ENCODE results near the gene SSMEM1. TPM values are rescaled to one million over a fixed set of nuclear protein-coding genes. Genes with fewer than 3 reads are reported as not detected.
"Not testable (repeated sequence)": the region's sequence is repeated elsewhere in the genome, so short reads cannot be mapped to it uniquely, and the experiment has no call there.

SSMEM1 gene
- total RNA-seq, 8 experiments from 2014 or later = not detected

DNA sequence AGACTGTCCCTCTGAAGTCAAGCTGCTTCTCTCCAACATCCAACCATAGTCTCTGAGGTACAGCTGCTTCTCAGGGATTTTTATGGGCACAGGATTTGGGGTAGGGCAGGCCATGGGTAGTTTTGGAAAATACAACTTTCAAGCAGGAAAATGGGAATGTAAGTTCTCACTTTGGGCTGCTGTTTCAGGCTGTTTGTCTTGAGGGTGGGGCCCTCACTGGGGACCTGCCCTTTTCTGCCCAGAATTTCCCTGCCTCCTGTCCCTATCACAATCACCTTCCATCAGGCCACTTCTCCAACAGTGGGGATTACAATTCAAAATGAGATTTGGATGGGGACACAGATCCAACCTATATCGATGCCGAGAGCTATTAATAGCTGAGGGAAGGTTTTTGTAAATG, 24.5 kb downstream of the SSMEM1 start:
- peak overlapping the region in 1 of 2 donors; percentile 47 for H3K27ac ChIP-seq
- ATAC-seq (replicated peaks in 6 of 8) = peak in 2 of 8 experiments; percentile 19 to 37
- 14 to 100% (median 92%) methylated on average over 1 to 2 of the region's 2 CpGs; no CpG with 5 or more reads in 3 of the 10 experiments for WGBS, 10 experiments
- peaks cover 18 to 22% of the 10 kb centered on the region in 2 donors for H3K4me1 ChIP-seq (replicated peaks in 1 of 2)
- H3K4me3 ChIP-seq = no peak overlapping the region
- in situ Hi-C loops (cut with MboI; ENCODE audit: low pct_unique_long_range_greater_than_20kb in 2 of 9, low sequenced_read_pairs in 9 of 9, unreplicated experiment in 9 of 9) = loop anchor here in 1 of 9 experiments (25.0 kb wide), 1 partner anchor 480 kb away; no protein-coding TSS in a partner anchor

DNA sequence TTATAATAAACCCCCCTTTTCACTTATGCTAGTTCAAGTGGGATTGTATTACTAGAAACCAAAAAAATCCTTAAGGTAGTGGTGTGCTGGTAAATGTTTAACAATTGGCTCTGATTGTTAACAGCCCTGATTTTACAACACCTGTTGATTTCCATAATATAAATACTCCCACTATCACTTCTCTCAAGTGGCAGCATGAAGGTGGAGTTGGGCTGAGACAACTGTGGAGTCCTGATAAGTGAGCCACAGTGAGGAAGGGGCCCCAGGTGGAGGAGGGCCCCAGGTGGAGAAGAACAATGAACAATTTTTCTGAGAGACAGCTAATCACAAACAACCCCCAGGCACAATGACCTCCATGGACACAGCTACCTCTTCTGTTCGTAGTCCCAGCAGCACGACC, 26.4 kb downstream of the SSMEM1 start:
- peaks cover 5 to 11% of the 10 kb centered on the region in 2 donors for H3K4me1 ChIP-seq (replicated peaks in 1 of 2)
- H3K27ac ChIP-seq = no peak overlapping the region
- no peak for ATAC-seq (replicated peaks in 6 of 8)
- WGBS, 10 experiments = 60 to 90% methylated on average over 1 to 2 of the region's 2 CpGs; no CpG with 5 or more reads in 8 of the 10 experiments
- H3K4me3 ChIP-seq = no peak overlapping the region
- in situ Hi-C loops (cut with MboI; ENCODE audit: low pct_unique_long_range_greater_than_20kb in 2 of 9, low sequenced_read_pairs in 9 of 9, unreplicated experiment in 9 of 9) = loop anchor here in 1 of 9 experiments (25.0 kb wide), 1 partner anchor 478 kb away; no protein-coding TSS in a partner anchor

DNA sequence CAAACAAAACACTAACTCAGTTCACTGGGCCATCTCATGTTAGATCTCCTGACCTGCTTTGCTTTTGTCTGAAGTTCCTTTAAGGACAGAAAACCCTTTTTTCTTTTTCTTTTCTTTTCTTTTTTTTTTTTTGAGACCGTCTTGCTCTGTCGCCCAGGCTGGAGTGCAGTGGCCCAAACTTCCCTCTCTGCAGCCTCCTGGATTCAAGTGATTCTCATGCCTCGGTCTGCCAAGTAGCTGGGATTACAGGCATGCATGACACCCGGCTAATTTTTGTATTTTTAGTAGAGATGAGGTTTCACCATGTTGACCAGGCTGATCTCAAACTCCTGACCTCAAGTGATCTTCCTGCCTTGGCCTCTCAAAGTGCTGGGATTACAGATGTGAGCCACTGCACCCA, 28.7 kb downstream of the SSMEM1 start:
- ATAC-seq (replicated peaks in 6 of 8); H3K27ac ChIP-seq; H3K4me1 ChIP-seq (replicated peaks in 1 of 2); H3K4me3 ChIP-seq: not testable (repeated sequence)
- 38 to 100% (median 92%) methylated on average over 1 to 4 of the region's 4 CpGs; no CpG with 5 or more reads in 1 of the 10 experiments for WGBS, 10 experiments
- in situ Hi-C loops (cut with MboI; ENCODE audit: low pct_unique_long_range_greater_than_20kb in 2 of 9, low sequenced_read_pairs in 9 of 9, unreplicated experiment in 9 of 9) = loop anchor here in 1 of 9 experiments (25.0 kb wide), 1 partner anchor 476 kb away; no protein-coding TSS in a partner anchor

DNA sequence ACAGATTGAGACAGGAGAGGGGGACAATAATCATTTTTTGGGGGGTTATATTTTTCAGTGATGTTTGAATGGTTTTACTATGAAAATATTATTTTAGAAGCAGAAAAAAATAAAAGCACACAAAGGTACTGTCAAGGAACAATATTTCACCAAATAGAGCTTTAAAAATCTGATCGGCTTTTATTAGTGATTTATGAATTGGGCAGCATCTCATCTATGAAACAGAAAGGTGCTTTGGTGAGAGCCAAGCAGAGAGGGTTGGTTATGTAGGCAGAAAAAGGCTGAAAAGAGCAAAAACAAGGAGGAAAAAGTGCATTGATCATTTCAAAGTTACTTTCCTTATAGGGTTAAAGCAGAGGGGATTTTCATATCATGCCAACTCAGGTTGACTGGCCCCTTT, 32.6 kb downstream of the SSMEM1 start:
- H3K4me3 ChIP-seq = no peak overlapping the region
- 78 to 100% (median 95%) methylated on average over 1 of the region's 1 CpG; no CpG with 5 or more reads in 4 of the 10 experiments for WGBS, 10 experiments
- H3K4me1 ChIP-seq (replicated peaks in 1 of 2) = no peaks in the 10 kb centered on the region
- no peak overlapping the region for H3K27ac ChIP-seq
- in situ Hi-C loops (cut with MboI; ENCODE audit: low pct_unique_long_range_greater_than_20kb in 2 of 9, low sequenced_read_pairs in 9 of 9, unreplicated experiment in 9 of 9) = loop anchor here in 1 of 9 experiments (25.0 kb wide), 1 partner anchor 472 kb away; no protein-coding TSS in a partner anchor
- ATAC-seq (replicated peaks in 6 of 8) = no peak

DNA sequence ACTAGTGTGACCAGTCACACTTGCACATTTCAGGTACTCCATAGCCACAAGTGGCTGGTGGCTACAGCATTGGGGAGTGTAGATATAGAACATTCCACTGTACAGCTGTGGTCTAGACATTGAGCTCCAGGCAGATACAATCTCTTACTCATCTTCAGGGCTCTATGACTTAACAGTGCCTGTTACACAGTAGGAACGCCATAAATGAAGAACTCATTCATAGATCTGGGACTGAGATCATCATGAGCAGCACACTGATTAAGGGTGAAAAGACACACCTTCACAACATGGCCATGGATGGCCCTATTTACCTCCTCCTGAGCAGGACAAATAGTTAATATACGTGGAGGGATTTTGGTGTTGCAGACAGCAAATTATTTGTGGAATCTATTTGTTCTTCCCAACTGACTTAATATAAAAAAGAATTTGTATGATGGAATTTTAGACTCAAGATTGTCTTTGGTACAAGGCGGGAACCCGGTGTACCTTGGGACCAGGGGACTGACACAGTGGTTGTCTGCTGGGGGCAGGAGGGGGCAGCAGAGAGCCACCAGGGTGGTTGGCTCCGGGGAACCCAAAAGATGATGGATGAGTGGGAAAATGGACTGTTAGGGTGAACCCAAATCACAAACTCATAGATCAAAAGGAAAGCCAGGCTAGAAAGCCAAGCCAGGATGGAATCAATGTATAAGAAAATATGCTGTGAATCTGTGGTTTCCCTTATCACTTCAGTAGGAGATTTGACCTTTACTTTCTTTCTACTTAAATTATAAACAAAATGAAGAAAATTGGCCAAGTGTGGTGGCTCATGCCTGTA, 34.7 kb downstream of the SSMEM1 start:
- Histone ChIP-seq H3K4me1 (replicated peaks in 1 of 2) (no peaks in the 10 kb centered on the region), H3K27ac (no peak overlapping the region), H3K4me3 (no peak overlapping the region)
- 0 to 70% (median 43%) methylated on average over 1 to 5 of the region's 5 CpGs; no CpG with 5 or more reads in 3 of the 10 experiments for WGBS, 10 experiments
- peak in 4 of 8 experiments; percentile 48 to 94 (median 90) for ATAC-seq (replicated peaks in 6 of 8)
- in situ Hi-C loops (cut with MboI; ENCODE audit: low pct_unique_long_range_greater_than_20kb in 2 of 9, low sequenced_read_pairs in 9 of 9, unreplicated experiment in 9 of 9) = loop anchor here in 1 of 9 experiments (25.0 kb wide), 1 partner anchor 470 kb away; no protein-coding TSS in a partner anchor

DNA sequence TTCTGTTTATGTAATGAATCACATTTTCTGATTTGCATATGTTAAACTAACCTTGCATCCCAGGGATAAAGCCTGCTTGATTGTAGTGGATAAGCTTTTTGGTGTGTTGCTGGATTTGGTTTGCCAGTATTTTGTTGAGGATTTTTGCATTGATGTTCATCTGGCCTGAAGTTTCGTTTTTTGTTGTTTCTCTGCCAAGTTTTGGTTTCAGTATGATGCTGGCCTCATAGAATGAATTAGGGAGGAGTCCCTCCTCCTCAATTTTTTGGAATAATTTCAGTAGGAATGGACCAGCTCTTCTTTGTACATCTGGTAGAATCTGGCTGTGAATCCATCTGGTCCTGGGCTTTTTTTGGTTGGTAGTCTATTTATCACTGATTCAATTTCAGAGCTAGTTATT, 35.8 kb downstream of the SSMEM1 start:
- WGBS, 10 experiments = 0 to 100% (median 83%) methylated on average over 1 of the region's 1 CpG; no CpG with 5 or more reads in 2 of the 10 experiments
- peak in 2 of 8 experiments; percentile 53 to 70 for ATAC-seq (replicated peaks in 6 of 8)
- H3K4me3 ChIP-seq; H3K27ac ChIP-seq; H3K4me1 ChIP-seq (replicated peaks in 1 of 2): not testable (repeated sequence)
- in situ Hi-C loops (cut with MboI; ENCODE audit: low pct_unique_long_range_greater_than_20kb in 2 of 9, low sequenced_read_pairs in 9 of 9, unreplicated experiment in 9 of 9) = loop anchor here in 1 of 9 experiments (25.0 kb wide), 1 partner anchor 469 kb away; no protein-coding TSS in a partner anchor

DNA sequence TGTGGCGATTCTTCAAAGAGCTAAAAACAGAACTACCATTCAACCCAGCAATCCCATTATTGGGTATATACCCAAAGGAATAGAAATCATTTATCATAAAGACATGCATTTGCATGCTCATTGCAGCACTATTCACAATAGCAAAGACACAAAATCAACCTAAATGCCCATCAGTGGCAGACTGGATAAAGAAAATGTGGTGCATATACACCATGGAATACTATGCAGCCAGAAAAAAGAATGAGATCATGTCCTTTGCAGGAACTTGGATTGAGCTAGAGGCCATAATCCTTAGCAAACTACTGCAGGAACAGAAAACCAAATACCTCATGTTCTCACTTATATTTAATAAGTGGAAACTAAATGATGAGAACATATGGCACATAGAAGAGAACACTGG, 38.8 kb downstream of the SSMEM1 start:
- not testable (repeated sequence) for H3K27ac ChIP-seq; H3K4me3 ChIP-seq; ATAC-seq (replicated peaks in 6 of 8); H3K4me1 ChIP-seq (replicated peaks in 1 of 2)
- 56 to 100% (median 100%) methylated on average over 1 of the region's 1 CpG; no CpG with 5 or more reads in 3 of the 10 experiments for WGBS, 10 experiments
- in situ Hi-C loops (cut with MboI; ENCODE audit: low pct_unique_long_range_greater_than_20kb in 2 of 9, low sequenced_read_pairs in 9 of 9, unreplicated experiment in 9 of 9) = loop anchor here in 1 of 9 experiments (25.0 kb wide), 1 partner anchor 466 kb away; no protein-coding TSS in a partner anchor

DNA sequence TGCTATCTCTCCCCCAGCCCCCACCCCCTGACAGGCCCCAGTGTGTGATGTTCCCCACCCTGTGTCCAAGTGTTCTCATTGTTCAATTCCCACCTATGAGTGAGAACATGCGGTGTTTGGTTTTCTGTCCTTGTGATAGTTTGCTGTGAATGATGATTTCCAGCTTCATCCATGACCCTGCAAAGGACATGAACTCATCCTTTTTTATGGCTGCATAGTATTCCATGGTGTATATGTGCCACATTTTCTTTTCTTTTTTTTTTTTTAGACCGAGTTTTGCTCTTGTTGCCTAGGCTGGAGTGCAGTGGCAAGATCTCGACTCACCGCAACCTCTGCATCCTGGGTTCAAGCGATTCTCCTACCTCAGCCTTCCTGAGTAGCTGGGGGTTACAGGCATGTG, 41.2 kb downstream of the SSMEM1 start:
- in situ Hi-C loops (cut with MboI; ENCODE audit: low pct_unique_long_range_greater_than_20kb in 2 of 9, low sequenced_read_pairs in 9 of 9, unreplicated experiment in 9 of 9) = loop anchor here in 1 of 9 experiments (25.0 kb wide), 1 partner anchor 463 kb away; no protein-coding TSS in a partner anchor
- not testable (repeated sequence) for ATAC-seq (replicated peaks in 6 of 8); H3K4me1 ChIP-seq (replicated peaks in 1 of 2); H3K4me3 ChIP-seq; H3K27ac ChIP-seq
- WGBS, 10 experiments = 44 to 100% (median 100%) methylated on average over 3 to 4 of the region's 5 CpGs; no CpG with 5 or more reads in 5 of the 10 experiments

DNA sequence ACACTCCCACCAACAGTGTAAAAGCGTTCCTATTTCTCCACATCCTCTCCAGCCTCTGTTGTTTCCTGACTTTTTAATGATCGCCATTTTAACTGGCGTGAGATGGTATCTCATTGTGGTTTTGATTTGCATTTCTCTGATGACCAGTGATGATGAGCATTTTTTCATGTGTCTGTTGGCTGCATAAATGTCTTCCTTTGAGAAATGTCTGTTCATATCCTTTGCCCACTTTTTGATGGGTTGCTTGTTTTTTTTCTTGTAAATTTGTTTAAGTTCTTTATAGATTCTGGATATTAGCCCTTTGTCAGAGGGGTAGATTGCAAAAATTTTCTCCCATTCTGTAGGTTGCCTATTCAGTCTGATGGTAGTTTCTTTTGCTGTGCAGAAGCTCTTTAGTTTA, 42.0 kb downstream of the SSMEM1 start:
- H3K27ac ChIP-seq; H3K4me3 ChIP-seq; ATAC-seq (replicated peaks in 6 of 8); H3K4me1 ChIP-seq (replicated peaks in 1 of 2): not testable (repeated sequence)
- in situ Hi-C loops (cut with MboI; ENCODE audit: low pct_unique_long_range_greater_than_20kb in 2 of 9, low sequenced_read_pairs in 9 of 9, unreplicated experiment in 9 of 9) = loop anchor here in 1 of 9 experiments (25.0 kb wide), 1 partner anchor 463 kb away; no protein-coding TSS in a partner anchor
- 92 to 100% (median 100%) methylated on average over 1 to 3 of the region's 3 CpGs; no CpG with 5 or more reads in 5 of the 10 experiments for WGBS, 10 experiments

DNA sequence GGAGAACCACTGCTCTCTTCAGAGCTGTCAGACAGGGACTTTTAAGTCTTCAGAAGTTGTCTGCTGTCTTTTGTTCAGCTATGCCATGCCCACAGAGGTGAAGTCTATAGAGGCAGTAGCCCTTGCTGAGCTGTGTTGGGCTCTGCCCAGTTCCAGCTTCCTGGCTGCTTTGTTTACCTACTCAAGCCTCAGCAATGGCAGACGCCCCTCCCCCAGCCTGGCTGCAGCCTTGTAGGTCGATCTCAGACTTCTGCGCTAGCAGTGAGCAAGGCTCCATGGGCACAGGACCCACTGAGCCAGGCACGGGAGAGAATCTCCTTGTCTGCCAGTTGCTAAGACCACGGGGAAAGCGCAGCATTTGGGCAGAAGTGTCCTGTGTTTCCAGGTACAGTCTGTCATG, 46.9 kb downstream of the SSMEM1 start:
- in situ Hi-C loops (cut with MboI; ENCODE audit: low pct_unique_long_range_greater_than_20kb in 2 of 9, low sequenced_read_pairs in 9 of 9, unreplicated experiment in 9 of 9) = no loop called here
- Histone ChIP-seq H3K4me3 (no peak overlapping the region), H3K4me1 (replicated peaks in 1 of 2) (peaks cover 0 to 7% of the 10 kb centered on the region in 2 donors), H3K27ac (no peak overlapping the region)
- no peak for ATAC-seq (replicated peaks in 6 of 8)
- WGBS, 10 experiments = 40 to 59% methylated on average over 1 to 3 of the region's 6 CpGs; no CpG with 5 or more reads in 8 of the 10 experiments

DNA sequence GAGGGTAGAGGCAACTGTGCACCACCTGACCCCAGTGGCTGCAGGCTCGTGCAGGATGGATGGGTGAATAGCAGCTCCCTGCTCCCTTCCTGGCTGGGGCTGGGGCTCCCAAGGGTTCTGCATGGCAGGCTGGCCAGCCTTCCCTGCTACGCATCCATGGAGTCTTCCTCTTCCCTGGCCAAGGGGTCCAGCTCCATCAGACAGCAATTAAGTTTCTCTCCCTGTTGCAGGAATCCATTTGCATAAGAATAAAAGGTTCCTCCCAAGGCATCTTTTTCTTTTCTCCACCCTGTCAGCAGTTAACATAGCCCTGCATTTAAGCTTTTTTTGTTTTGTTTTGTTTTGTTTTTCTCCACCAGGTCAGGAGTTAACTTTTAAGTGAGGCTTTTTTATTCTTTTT, 49.0 kb downstream of the SSMEM1 start:
- 8 to 90% (median 32%) methylated on average over 1 to 2 of the region's 2 CpGs; no CpG with 5 or more reads in 4 of the 10 experiments for WGBS, 10 experiments
- peaks cover 0 to 7% of the 10 kb centered on the region in 2 donors for H3K4me1 ChIP-seq (replicated peaks in 1 of 2)
- no peak overlapping the region for H3K4me3 ChIP-seq
- in situ Hi-C loops (cut with MboI; ENCODE audit: low pct_unique_long_range_greater_than_20kb in 2 of 9, low sequenced_read_pairs in 9 of 9, unreplicated experiment in 9 of 9) = no loop called here
- no peak overlapping the region for H3K27ac ChIP-seq
- ATAC-seq (replicated peaks in 6 of 8) = peak in 5 of 8 experiments; percentile 29 to 72 (median 39)

DNA sequence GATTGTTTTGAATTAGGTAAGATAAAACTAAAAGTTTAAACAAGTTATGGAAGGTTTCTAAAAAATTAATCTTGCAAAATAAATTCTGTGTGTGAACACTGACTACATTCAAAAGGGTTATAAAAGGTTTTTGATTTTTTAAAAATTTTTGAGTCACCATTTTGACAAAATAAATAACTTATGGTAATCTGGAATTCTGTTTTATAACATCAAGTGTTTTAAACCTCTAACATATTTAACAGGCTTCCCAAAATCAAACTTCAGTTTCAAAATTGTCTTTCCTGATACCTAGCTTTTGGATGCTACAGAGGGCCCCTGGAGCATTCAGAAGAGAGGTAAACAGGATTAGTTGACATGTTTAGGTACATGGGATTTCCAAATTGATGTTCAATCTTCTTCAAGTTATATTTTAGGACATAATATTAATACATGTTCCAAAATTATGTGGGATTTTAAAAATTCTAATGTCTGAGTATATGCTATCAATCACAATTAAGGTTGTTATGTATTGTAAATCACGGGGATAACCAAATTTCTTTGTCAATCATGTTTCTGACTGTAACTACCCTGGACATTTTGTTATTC, 50.9 kb downstream of the SSMEM1 start:
- 0 to 83% (median 39%) methylated on average over 1 of the region's 1 CpG; no CpG with 5 or more reads in 2 of the 10 experiments for whole genome bisulfite sequencing, 10 experiments
- Histone ChIP-seq H3K4me1 (replicated peaks in 1 of 2) (peaks cover 7% of the 10 kb centered on the region in 2 donors), H3K4me3 (no peak overlapping the region), H3K27ac (no peak overlapping the region)
- ATAC-seq (replicated peaks in 6 of 8) = no peak
- in situ Hi-C loops (cut with MboI; ENCODE audit: low pct_unique_long_range_greater_than_20kb in 2 of 9, low sequenced_read_pairs in 9 of 9, unreplicated experiment in 9 of 9) = no loop called here

Data from motor neuron (in vitro differentiated cells).